CD14-positive monocyte (primary cell): ENCODE results near the gene GPR137C. TPM values are rescaled to one million over a fixed set of nuclear protein-coding genes. Genes with fewer than 3 reads are reported as not detected.

ENCODE experiments used
- DNase-seq, 3 donors: peaks; one replicate each; pipeline ENCODE4 v3.0.0-alpha.2; 2011 to 2022
- H2AFZ ChIP-seq: 2 replicates; pipeline ENCODE4 v1.6.0; 2012; ENCODE audit warnings: mild to moderate bottlenecking, low read depth, low read length, inconsistent platforms; ENCODE audit not compliant: insufficient read depth, poor library complexity, severe bottlenecking
- H3K27ac ChIP-seq, 2 donors: 1 replicate in 1 of 2; 2 replicates in 1 of 2; pipeline ENCODE4 v1.5.1; 2012 to 2013; ENCODE audit warnings: low read length in 2 of 2, control low read depth in 1 of 2, inconsistent platforms in 1 of 2, low read depth in 1 of 2, mild to moderate bottlenecking in 1 of 2
- H3K27me3 ChIP-seq, 2 donors: one replicate each; pipeline versions ENCODE4 v1.6.0 to v1.6.1; 2011 to 2013; ENCODE audit warnings: low read length in 2 of 2; ENCODE audit not compliant: control insufficient read depth in 2 of 2, insufficient read depth in 2 of 2
- H3K36me3 ChIP-seq, 2 donors: replicated peaks in 1 of 2; 1 replicate in 1 of 2; 2 replicates in 1 of 2; pipeline versions ENCODE4 v1.5.1 to v1.6.1; 2012 to 2013; ENCODE audit warnings: low read length in 2 of 2, control low read depth in 1 of 2, inconsistent platforms in 1 of 2, mild to moderate bottlenecking in 1 of 2; ENCODE audit not compliant: insufficient read depth in 2 of 2, control insufficient read depth in 1 of 2
- H3K4me1 ChIP-seq, 2 donors: 1 replicate in 1 of 2; 2 replicates in 1 of 2; pipeline versions ENCODE4 v1.5.1 to v1.6.1; 2012 to 2013; ENCODE audit warnings: low read length in 2 of 2, control low read depth in 1 of 2, inconsistent platforms in 1 of 2, mild to moderate bottlenecking in 1 of 2, moderate library complexity in 1 of 2; ENCODE audit not compliant: insufficient read depth in 2 of 2, control insufficient read depth in 1 of 2
- H3K4me2 ChIP-seq: replicated peaks from 2 replicates; pipeline ENCODE3; 2012; ENCODE audit warnings: low read length, moderate library complexity, mild to moderate bottlenecking; ENCODE audit not compliant: poor library complexity, severe bottlenecking; ENCODE audit errors: extremely low read depth
- H3K4me3 ChIP-seq, 3 experiments: fragments of 200-600 bp in 1 of 3; sonication (generic) in 1 of 3; replicated peaks in 1 of 3; 1 replicate in 2 of 3; 2 replicates in 1 of 3; pipeline ENCODE4 v1.5.1; 2011 to 2013; ENCODE audit warnings: low read length in 3 of 3, mild to moderate bottlenecking in 3 of 3, control low read depth in 2 of 3, low read depth in 2 of 3, inconsistent platforms in 1 of 3, moderate library complexity in 1 of 3
- H3K79me2 ChIP-seq: 2 replicates; pipeline ENCODE4 v1.6.0; 2012; ENCODE audit warnings: mild to moderate bottlenecking, control low read depth, inconsistent platforms, low read length, moderate library complexity; ENCODE audit not compliant: insufficient read depth
- H3K9ac ChIP-seq: 2 replicates; pipeline ENCODE4 v1.6.0; 2017; ENCODE audit warnings: low read length, mild to moderate bottlenecking; ENCODE audit not compliant: insufficient read depth, poor library complexity, severe bottlenecking
- H3K9me3 ChIP-seq, 2 donors: replicated peaks in 1 of 2; 1 replicate in 1 of 2; 2 replicates in 1 of 2; pipeline versions ENCODE4 v1.5.1 to v1.6.1; 2012 to 2013; ENCODE audit warnings: low read length in 2 of 2, control low read depth in 1 of 2; ENCODE audit not compliant: control insufficient read depth in 1 of 2, insufficient read depth in 1 of 2
- H4K20me1 ChIP-seq: 2 replicates; pipeline ENCODE4 v1.6.0; 2012; ENCODE audit warnings: mild to moderate bottlenecking, low read length, control low read depth, moderate library complexity; ENCODE audit not compliant: insufficient read depth
- H3K27ac Mint-ChIP-seq, 7 donors: one replicate each; pipeline ENCODE4 v1.8.0; 2020; ENCODE audit warnings: mild to moderate bottlenecking in 7 of 7, mixed read lengths in 7 of 7, moderate library complexity in 6 of 7, inconsistent platforms in 2 of 7
- H3K27me3 Mint-ChIP-seq, 3 donors: one replicate each; pipeline ENCODE4 v1.8.0; 2021 to 2022; ENCODE audit warnings: low read depth in 3 of 3, mild to moderate bottlenecking in 3 of 3, mixed read lengths in 3 of 3, moderate library complexity in 3 of 3, inconsistent platforms in 1 of 3
- H3K36me3 Mint-ChIP-seq, 2 donors: one replicate each; pipeline ENCODE4 v1.8.0; 2020; ENCODE audit warnings: mixed read lengths in 2 of 2, inconsistent platforms in 1 of 2, mild to moderate bottlenecking in 1 of 2
- H3K4me1 Mint-ChIP-seq: one replicate; pipeline ENCODE4 v1.8.0; 2020; ENCODE audit warnings: mild to moderate bottlenecking, mixed read lengths
- H3K4me3 Mint-ChIP-seq, 2 donors: one replicate each; pipeline ENCODE4 v1.8.0; 2020; ENCODE audit warnings: mild to moderate bottlenecking in 2 of 2, mixed read lengths in 2 of 2, moderate library complexity in 1 of 2
- H3K9me3 Mint-ChIP-seq, 7 donors: one replicate each; pipeline ENCODE4 v1.8.0; 2020 to 2022; ENCODE audit warnings: mixed read lengths in 7 of 7, mild to moderate bottlenecking in 6 of 7, moderate library complexity in 6 of 7, inconsistent platforms in 2 of 7
- CTCF ChIP-seq: fragments of 200-600 bp; IDR thresholded peaks from one replicate; pipeline ENCODE4 v1.8.0; 2022; ENCODE audit warnings: antibody characterized with exemption, mild to moderate bottlenecking
- WGBS: methylation state at CpG from one replicate; pipeline ENCODE4 v1.1.5; 2013; ENCODE audit warnings: missing lambda C conversion rate; ENCODE audit not compliant: insufficient coverage; 5-methylcytosine and 5-hydroxymethylcytosine counted together
- intact Hi-C, 2 donors: fragments of 100-400 bp; cut with micrococcal nuclease; formaldehyde crosslinking; loops; one replicate each; pipeline versions ENCODE4 v1.15.0 to v1.15.1; 2023
- polyA plus RNA-seq, 3 donors: library from polyadenylated mRNA; depleted of rRNA in 1 of 3; unstranded in 2 of 3; stranded (reverse) in 1 of 3; fragments of 300-500 nt in 2 of 3; fragments of >200 nt in 1 of 3; fragmentation: Illumina TruSeq in 2 of 3; gene quantifications; 1 replicate in 2 of 3; 2 replicates in 1 of 3; pipeline ENCODE4 v1.2.3, GENCODE V29; 2012 to 2021

Gene GPR137C
- polyA plus RNA-seq, 3 donors, result 0.04 TPM; not detected in 2

- Histone ChIP-seq H3K27ac (peak overlapping the region in 1 of 2 donors; percentile 21), H3K9me3 (no peaks in the 10 kb centered on the region), H3K4me2 (no peak overlapping the region), H3K4me1 (no peaks in the 10 kb centered on the region), H3K4me3 (no peak overlapping the region), H2AFZ (no peak overlapping the region), H3K79me2 (no peaks in the 10 kb centered on the region), H3K9ac (no peak overlapping the region), H3K27me3 (no peaks in the 10 kb centered on the region), H3K36me3 (peaks cover 32 to 64% of the 10 kb centered on the region in 2 donors), H4K20me1 (no peaks in the 10 kb centered on the region)
- no CpG with 5 or more reads among the region's 1 CpG for WGBS
- peaks cover 0 to 1% (median 0%) of the 10 kb centered on the region in 7 donors for H3K9me3 Mint-ChIP-seq
- DNase-seq, result no peak
- H3K36me3 Mint-ChIP-seq, result peaks cover 39 to 58% of the 10 kb centered on the region in 2 donors
- no peak for TF ChIP-seq CTCF
- no peaks in the 10 kb centered on the region for H3K27me3 Mint-ChIP-seq
- H3K4me3 Mint-ChIP-seq, result no peak overlapping the region
- intact Hi-C loops, result no loop called here
- no peaks in the 10 kb centered on the region for H3K4me1 Mint-ChIP-seq
- H3K27ac Mint-ChIP-seq, result no peak overlapping the region
Observed at GRCh38 chr14:52660832-52661231, 108.2 kb downstream of the GPR137C start.

- Mint-ChIP-seq H3K27me3 (no peaks in the 10 kb centered on the region), H3K36me3 (peaks cover 40 to 56% of the 10 kb centered on the region in 2 donors), H3K9me3 (peaks cover 0 to 1% (median 0%) of the 10 kb centered on the region in 7 donors), H3K27ac (no peak overlapping the region), H3K4me1 (no peaks in the 10 kb centered on the region), H3K4me3 (no peak overlapping the region)
- Histone ChIP-seq H4K20me1 (no peaks in the 10 kb centered on the region), H3K4me3 (no peak overlapping the region), H3K36me3 (peaks cover 36 to 66% of the 10 kb centered on the region in 2 donors), H3K27me3 (no peaks in the 10 kb centered on the region), H3K9me3 (no peaks in the 10 kb centered on the region), H2AFZ (no peak overlapping the region), H3K27ac (no peak overlapping the region), H3K4me1 (no peaks in the 10 kb centered on the region), H3K4me2 (no peak overlapping the region), H3K79me2 (no peaks in the 10 kb centered on the region), H3K9ac (no peak overlapping the region)
- intact Hi-C loops, result no loop called here
- WGBS, result no CpG with 5 or more reads among the region's 2 CpGs
- TF ChIP-seq CTCF, result no peak
- no peak for DNase-seq
Observed at GRCh38 chr14:52661314-52661713, 108.7 kb downstream of the GPR137C start.
